HEK293 (cell line): ENCODE data around the gene IRX5.

Source experiments
- GLIS2 ChIP-seq: fragments of 450-650 bp; formaldehyde crosslinking; IDR thresholded peaks from 2 replicates; pipeline ENCODE4 v1.5.1; 2016; ENCODE audit warnings: missing biosample characterization, missing genetic modification characterization
- SALL2 ChIP-seq: fragments of 450-650 bp; formaldehyde crosslinking; IDR thresholded peaks from 2 replicates; pipeline ENCODE4 v1.5.0; 2017; ENCODE audit warnings: missing biosample characterization, mild to moderate bottlenecking, missing genetic modification characterization, borderline replicate concordance
- TF ChIP-seq, protein P1 (sequence below): fragments of 450-650 bp; formaldehyde crosslinking; IDR thresholded peaks from 2 replicates; pipeline ENCODE4 v1.5.1; 2016; ENCODE audit warnings: missing biosample characterization, missing genetic modification characterization

- TF ChIP-seq GLIS2: no peak
- TF ChIP-seq SALL2 (tag by site-specific recombination): no peak
- TF ChIP-seq, protein P1, sequence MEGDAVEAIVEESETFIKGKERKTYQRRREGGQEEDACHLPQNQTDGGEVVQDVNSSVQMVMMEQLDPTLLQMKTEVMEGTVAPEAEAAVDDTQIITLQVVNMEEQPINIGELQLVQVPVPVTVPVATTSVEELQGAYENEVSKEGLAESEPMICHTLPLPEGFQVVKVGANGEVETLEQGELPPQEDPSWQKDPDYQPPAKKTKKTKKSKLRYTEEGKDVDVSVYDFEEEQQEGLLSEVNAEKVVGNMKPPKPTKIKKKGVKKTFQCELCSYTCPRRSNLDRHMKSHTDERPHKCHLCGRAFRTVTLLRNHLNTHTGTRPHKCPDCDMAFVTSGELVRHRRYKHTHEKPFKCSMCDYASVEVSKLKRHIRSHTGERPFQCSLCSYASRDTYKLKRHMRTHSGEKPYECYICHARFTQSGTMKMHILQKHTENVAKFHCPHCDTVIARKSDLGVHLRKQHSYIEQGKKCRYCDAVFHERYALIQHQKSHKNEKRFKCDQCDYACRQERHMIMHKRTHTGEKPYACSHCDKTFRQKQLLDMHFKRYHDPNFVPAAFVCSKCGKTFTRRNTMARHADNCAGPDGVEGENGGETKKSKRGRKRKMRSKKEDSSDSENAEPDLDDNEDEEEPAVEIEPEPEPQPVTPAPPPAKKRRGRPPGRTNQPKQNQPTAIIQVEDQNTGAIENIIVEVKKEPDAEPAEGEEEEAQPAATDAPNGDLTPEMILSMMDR (tag by site-specific recombination): no peak
These were observed 2.1 kb upstream of the IRX5 start for GRCh38 chr16:54928411-54929089.
